WTC11 (cell line): ENCODE results near the gene MED13. TPM values are rescaled to one million over a fixed set of nuclear protein-coding genes. Genes with fewer than 3 reads are reported as not detected.

Source experiments
- ATAC-seq: fragments of 200-7000 bp; cut with Tn5 transposase; 2 replicates; pipeline ENCODE4 v1.10.0; 2021; ENCODE audit warnings: mild to moderate bottlenecking, moderate library complexity
- CTCF ChIA-PET: fragments of 300-600 bp; sonication (Branson Sonifier 250); formaldehyde crosslinking; loops from one replicate; lab custom pipeline; 2021; ENCODE audit warnings: antibody characterized with exemption; lab: Charles Lee
- POLR2A ChIA-PET: fragments of 350-600 bp; sonication (Branson Sonifier 250); formaldehyde crosslinking; loops from one replicate; lab custom pipeline; 2021; ENCODE audit warnings: antibody characterized with exemption; lab: Charles Lee
- DNase-seq: peaks from one replicate; pipeline ENCODE4 v3.0.0; 2021; ENCODE audit warnings: low spot score
- H3K27ac Mint-ChIP-seq: 2 replicates; pipeline ENCODE4 v1.8.0; 2021; ENCODE audit warnings: mixed read lengths
- H3K27me3 Mint-ChIP-seq: 2 replicates; pipeline ENCODE4 v1.8.0; 2021; ENCODE audit warnings: low read depth, mild to moderate bottlenecking, moderate library complexity, mixed read lengths
- H3K36me3 Mint-ChIP-seq: 2 replicates; pipeline ENCODE4 v1.8.0; 2021; ENCODE audit warnings: mixed read lengths
- H3K4me1 Mint-ChIP-seq: 2 replicates; pipeline ENCODE4 v1.8.0; 2022; ENCODE audit warnings: mixed read lengths
- H3K4me3 Mint-ChIP-seq: 2 replicates; pipeline ENCODE4 v1.8.0; 2021; ENCODE audit warnings: mild to moderate bottlenecking, moderate library complexity, mixed read lengths
- H3K9me3 Mint-ChIP-seq: 2 replicates; pipeline ENCODE4 v1.8.0; 2021; ENCODE audit warnings: mixed read lengths
- ESRRA ChIP-seq: sonication (generic); formaldehyde crosslinking; IDR thresholded peaks from 2 replicates; pipeline ENCODE4 v1.8.1; 2022; ENCODE audit warnings: mild to moderate bottlenecking, missing genetic modification reagents, borderline replicate concordance
- FOXJ3 ChIP-seq: sonication (generic); formaldehyde crosslinking; IDR thresholded peaks from 2 replicates; pipeline ENCODE4 v1.9.0; 2021; ENCODE audit warnings: missing genetic modification reagents, mild to moderate bottlenecking, borderline replicate concordance
- HMGA2 ChIP-seq: fragments of 250-450 bp; sonication (Bioruptor Pico); IDR thresholded peaks from 2 replicates; pipeline ENCODE4 v1.4.0; 2021; ENCODE audit warnings: mild to moderate bottlenecking, moderate library complexity
- IRF1 ChIP-seq: sonication (generic); formaldehyde crosslinking; IDR thresholded peaks from 2 replicates; pipeline ENCODE4 v1.8.0; 2023; ENCODE audit warnings: missing genetic modification reagents
- JUN ChIP-seq: sonication (generic); formaldehyde crosslinking; IDR thresholded peaks from 2 replicates; pipeline ENCODE4 v1.8.0; 2023; ENCODE audit warnings: mild to moderate bottlenecking, missing genetic modification reagents
- KAT7 ChIP-seq: sonication (generic); formaldehyde crosslinking; IDR thresholded peaks from 2 replicates; pipeline ENCODE4 v1.8.1; 2023; ENCODE audit warnings: missing genetic modification reagents, mild to moderate bottlenecking, borderline replicate concordance
- MYBL2 ChIP-seq: sonication (generic); formaldehyde crosslinking; IDR thresholded peaks from 2 replicates; pipeline ENCODE4 v1.8.1; 2023; ENCODE audit warnings: mild to moderate bottlenecking, moderate library complexity, missing genetic modification reagents
- OVOL2 ChIP-seq: fragments of 250-450 bp; sonication (Bioruptor Pico); IDR thresholded peaks from 2 replicates; pipeline ENCODE4 v1.9.0; 2021; ENCODE audit warnings: mild to moderate bottlenecking, borderline replicate concordance
- SP1 ChIP-seq: sonication (generic); formaldehyde crosslinking; conservative IDR thresholded peaks from 2 replicates; pipeline ENCODE4 v1.8.1; 2022; ENCODE audit warnings: missing genetic modification reagents
- ZNF263 ChIP-seq: sonication (generic); formaldehyde crosslinking; IDR thresholded peaks from 2 replicates; pipeline ENCODE4 v1.8.1; 2022; ENCODE audit warnings: low read depth, mild to moderate bottlenecking, moderate library complexity, missing genetic modification reagents
- ZNF281 ChIP-seq: sonication (generic); formaldehyde crosslinking; IDR thresholded peaks from 2 replicates; pipeline ENCODE4 v1.8.0; 2023; ENCODE audit warnings: mild to moderate bottlenecking, missing genetic modification reagents
- ZNF671 ChIP-seq: fragments of 250-450 bp; sonication (Bioruptor Pico); IDR thresholded peaks from 2 replicates; pipeline ENCODE4 v1.8.0; 2021; ENCODE audit warnings: mild to moderate bottlenecking
- total RNA-seq: library from RNA; stranded (reverse); gene quantifications from 3 replicates; pipeline ENCODE4 v1.2.3, GENCODE V29; 2021
- TF ChIP-seq, protein P1 (sequence below): sonication (generic); formaldehyde crosslinking; IDR thresholded peaks from 2 replicates; pipeline ENCODE4 v1.8.1; 2022; ENCODE audit warnings: mild to moderate bottlenecking, missing genetic modification reagents, moderate library complexity, borderline replicate concordance
- TF ChIP-seq, protein P2 (sequence below): sonication (generic); formaldehyde crosslinking; IDR thresholded peaks from 2 replicates; pipeline ENCODE4 v1.8.0; 2023; ENCODE audit warnings: missing genetic modification reagents, mild to moderate bottlenecking, borderline replicate concordance
- TF ChIP-seq, protein P3 (sequence below): sonication (generic); formaldehyde crosslinking; IDR thresholded peaks from 2 replicates; pipeline ENCODE4 v1.8.1; 2023; ENCODE audit warnings: mild to moderate bottlenecking, missing genetic modification reagents
- TF ChIP-seq, protein P4 (sequence below): sonication (generic); formaldehyde crosslinking; IDR thresholded peaks from 2 replicates; pipeline ENCODE4 v1.8.0; 2022; ENCODE audit warnings: mild to moderate bottlenecking, missing genetic modification reagents
- TF ChIP-seq, protein P5 (sequence below): sonication (generic); formaldehyde crosslinking; IDR thresholded peaks from 2 replicates; pipeline ENCODE4 v1.8.1; 2022; ENCODE audit warnings: mild to moderate bottlenecking, moderate library complexity, missing genetic modification reagents

MED13 gene
- total RNA-seq, 1 experiment from 2014 or later, result 39.7 TPM

GRCh38 chr17:61997664-61998063 lies 67.4 kb downstream of the MED13 start (continued):
- TF ChIP-seq, protein P1, sequence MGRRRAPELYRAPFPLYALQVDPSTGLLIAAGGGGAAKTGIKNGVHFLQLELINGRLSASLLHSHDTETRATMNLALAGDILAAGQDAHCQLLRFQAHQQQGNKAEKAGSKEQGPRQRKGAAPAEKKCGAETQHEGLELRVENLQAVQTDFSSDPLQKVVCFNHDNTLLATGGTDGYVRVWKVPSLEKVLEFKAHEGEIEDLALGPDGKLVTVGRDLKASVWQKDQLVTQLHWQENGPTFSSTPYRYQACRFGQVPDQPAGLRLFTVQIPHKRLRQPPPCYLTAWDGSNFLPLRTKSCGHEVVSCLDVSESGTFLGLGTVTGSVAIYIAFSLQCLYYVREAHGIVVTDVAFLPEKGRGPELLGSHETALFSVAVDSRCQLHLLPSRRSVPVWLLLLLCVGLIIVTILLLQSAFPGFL (CRISPR knock-in tag), result no peak

- CTCF ChIA-PET, result interaction anchor here (2.1 kb wide), 1 partner anchor 112 kb away, joined by 10 read pairs; no protein-coding TSS in a partner anchor
- Mint-ChIP-seq H3K27me3 (no peaks in the 10 kb centered on the region), H3K4me3 (no peak overlapping the region), H3K36me3 (peaks cover 23% of the 10 kb centered on the region), H3K27ac (no peak overlapping the region), H3K4me1 (peaks cover 4% of the 10 kb centered on the region; the same call in 1 of the 2 replicates), H3K9me3 (no peaks in the 10 kb centered on the region)
- no peak for DNase-seq
- TF ChIP-seq ESRRA (CRISPR knock-in tag) (no peak), OVOL2 (CRISPR knock-in tag) (no peak), SP1 (CRISPR knock-in tag) (no peak), KAT7 (CRISPR knock-in tag) (no peak), IRF1 (CRISPR knock-in tag) (no peak), ZNF671 (CRISPR knock-in tag) (no peak), FOXJ3 (CRISPR knock-in tag) (no peak), HMGA2 (CRISPR knock-in tag) (no peak), ZNF281 (CRISPR knock-in tag) (no peak), JUN (CRISPR knock-in tag) (no peak), MYBL2 (CRISPR knock-in tag) (no peak), ZNF263 (CRISPR knock-in tag) (no peak)
- TF ChIP-seq, protein P2, sequence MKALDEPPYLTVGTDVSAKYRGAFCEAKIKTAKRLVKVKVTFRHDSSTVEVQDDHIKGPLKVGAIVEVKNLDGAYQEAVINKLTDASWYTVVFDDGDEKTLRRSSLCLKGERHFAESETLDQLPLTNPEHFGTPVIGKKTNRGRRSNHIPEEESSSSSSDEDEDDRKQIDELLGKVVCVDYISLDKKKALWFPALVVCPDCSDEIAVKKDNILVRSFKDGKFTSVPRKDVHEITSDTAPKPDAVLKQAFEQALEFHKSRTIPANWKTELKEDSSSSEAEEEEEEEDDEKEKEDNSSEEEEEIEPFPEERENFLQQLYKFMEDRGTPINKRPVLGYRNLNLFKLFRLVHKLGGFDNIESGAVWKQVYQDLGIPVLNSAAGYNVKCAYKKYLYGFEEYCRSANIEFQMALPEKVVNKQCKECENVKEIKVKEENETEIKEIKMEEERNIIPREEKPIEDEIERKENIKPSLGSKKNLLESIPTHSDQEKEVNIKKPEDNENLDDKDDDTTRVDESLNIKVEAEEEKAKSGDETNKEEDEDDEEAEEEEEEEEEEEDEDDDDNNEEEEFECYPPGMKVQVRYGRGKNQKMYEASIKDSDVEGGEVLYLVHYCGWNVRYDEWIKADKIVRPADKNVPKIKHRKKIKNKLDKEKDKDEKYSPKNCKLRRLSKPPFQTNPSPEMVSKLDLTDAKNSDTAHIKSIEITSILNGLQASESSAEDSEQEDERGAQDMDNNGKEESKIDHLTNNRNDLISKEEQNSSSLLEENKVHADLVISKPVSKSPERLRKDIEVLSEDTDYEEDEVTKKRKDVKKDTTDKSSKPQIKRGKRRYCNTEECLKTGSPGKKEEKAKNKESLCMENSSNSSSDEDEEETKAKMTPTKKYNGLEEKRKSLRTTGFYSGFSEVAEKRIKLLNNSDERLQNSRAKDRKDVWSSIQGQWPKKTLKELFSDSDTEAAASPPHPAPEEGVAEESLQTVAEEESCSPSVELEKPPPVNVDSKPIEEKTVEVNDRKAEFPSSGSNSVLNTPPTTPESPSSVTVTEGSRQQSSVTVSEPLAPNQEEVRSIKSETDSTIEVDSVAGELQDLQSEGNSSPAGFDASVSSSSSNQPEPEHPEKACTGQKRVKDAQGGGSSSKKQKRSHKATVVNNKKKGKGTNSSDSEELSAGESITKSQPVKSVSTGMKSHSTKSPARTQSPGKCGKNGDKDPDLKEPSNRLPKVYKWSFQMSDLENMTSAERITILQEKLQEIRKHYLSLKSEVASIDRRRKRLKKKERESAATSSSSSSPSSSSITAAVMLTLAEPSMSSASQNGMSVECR (CRISPR knock-in tag), result no peak
- TF ChIP-seq, protein P3, sequence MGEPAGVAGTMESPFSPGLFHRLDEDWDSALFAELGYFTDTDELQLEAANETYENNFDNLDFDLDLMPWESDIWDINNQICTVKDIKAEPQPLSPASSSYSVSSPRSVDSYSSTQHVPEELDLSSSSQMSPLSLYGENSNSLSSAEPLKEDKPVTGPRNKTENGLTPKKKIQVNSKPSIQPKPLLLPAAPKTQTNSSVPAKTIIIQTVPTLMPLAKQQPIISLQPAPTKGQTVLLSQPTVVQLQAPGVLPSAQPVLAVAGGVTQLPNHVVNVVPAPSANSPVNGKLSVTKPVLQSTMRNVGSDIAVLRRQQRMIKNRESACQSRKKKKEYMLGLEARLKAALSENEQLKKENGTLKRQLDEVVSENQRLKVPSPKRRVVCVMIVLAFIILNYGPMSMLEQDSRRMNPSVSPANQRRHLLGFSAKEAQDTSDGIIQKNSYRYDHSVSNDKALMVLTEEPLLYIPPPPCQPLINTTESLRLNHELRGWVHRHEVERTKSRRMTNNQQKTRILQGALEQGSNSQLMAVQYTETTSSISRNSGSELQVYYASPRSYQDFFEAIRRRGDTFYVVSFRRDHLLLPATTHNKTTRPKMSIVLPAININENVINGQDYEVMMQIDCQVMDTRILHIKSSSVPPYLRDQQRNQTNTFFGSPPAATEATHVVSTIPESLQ, result no peak
- TF ChIP-seq, protein P4, sequence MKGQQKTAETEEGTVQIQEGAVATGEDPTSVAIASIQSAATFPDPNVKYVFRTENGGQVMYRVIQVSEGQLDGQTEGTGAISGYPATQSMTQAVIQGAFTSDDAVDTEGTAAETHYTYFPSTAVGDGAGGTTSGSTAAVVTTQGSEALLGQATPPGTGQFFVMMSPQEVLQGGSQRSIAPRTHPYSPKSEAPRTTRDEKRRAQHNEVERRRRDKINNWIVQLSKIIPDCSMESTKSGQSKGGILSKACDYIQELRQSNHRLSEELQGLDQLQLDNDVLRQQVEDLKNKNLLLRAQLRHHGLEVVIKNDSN (CRISPR knock-in tag), result no peak
- TF ChIP-seq, protein P5, sequence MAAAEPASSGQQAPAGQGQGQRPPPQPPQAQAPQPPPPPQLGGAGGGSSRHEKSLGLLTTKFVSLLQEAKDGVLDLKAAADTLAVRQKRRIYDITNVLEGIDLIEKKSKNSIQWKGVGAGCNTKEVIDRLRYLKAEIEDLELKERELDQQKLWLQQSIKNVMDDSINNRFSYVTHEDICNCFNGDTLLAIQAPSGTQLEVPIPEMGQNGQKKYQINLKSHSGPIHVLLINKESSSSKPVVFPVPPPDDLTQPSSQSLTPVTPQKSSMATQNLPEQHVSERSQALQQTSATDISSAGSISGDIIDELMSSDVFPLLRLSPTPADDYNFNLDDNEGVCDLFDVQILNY (CRISPR knock-in tag), result no peak
- ATAC-seq, result no peak
- POLR2A ChIA-PET, result no interaction called here
These were observed 68.0 kb downstream of the MED13 start for GRCh38 chr17:61996916-61997605.
